Upper lobe of left lung (tissue), 4 donors: ENCODE measurements around the gene GALM.

Experiments
- CTCF ChIP-seq, 6 experiments: fragments of 450-650 bp in 4 of 6; fragments of 200-600 bp in 2 of 6; sonication (generic) in 2 of 6; IDR thresholded peaks; one replicate each; pipeline ENCODE4 v1.5.1; 2016 to 2019; ENCODE audit warnings: antibody characterized with exemption in 6 of 6
- EP300 ChIP-seq, 4 donors: sonication (generic); formaldehyde crosslinking; IDR thresholded peaks; one replicate each; pipeline ENCODE4 v1.5.1; 2017; ENCODE audit warnings: antibody characterized with exemption in 4 of 4, control low read depth in 2 of 4
- POLR2A ChIP-seq, 4 donors: fragments of 450-650 bp; IDR thresholded peaks; one replicate each; pipeline ENCODE4 v1.5.1; 2016 to 2017; ENCODE audit warnings: antibody characterized with exemption in 4 of 4, mild to moderate bottlenecking in 2 of 4
- POLR2AphosphoS5 ChIP-seq, 2 donors: sonication (generic); formaldehyde crosslinking; IDR thresholded peaks; one replicate each; pipeline ENCODE4 v1.5.1; 2017; ENCODE audit warnings: antibody characterized with exemption in 2 of 2

- TF ChIP-seq CTCF (IDR thresholded peaks at IDR 0.05) (no peak), POLR2A (IDR thresholded peaks at IDR 0.05) (no peak), EP300 (IDR thresholded peaks at IDR 0.05) (no peak), POLR2AphosphoS5 (IDR thresholded peaks at IDR 0.05) (no peak)
Measured at GRCh38 chr2:38692636-38693318, 26.9 kb downstream of the GALM start.
